HG02943 (cell line): ENCODE measurements around the gene NLGN4X.

Experiments used
- ATAC-seq: cut with Tn5 transposase; IDR thresholded peaks from one replicate; pipeline ENCODE4 v1.9.1; 2021; ENCODE audit warnings: mild to moderate bottlenecking, low read depth, moderate library complexity; ENCODE audit not compliant: unreplicated experiment

NLGN4X gene

GRCh38 chrX:6159468-6159867 is 69.2 kb downstream of the NLGN4X start:
- no peak for ATAC-seq

- ATAC-seq, result no peak
These were observed 76.7 kb downstream of the NLGN4X start for GRCh38 chrX:6151971-6152370.

- no peak for ATAC-seq
These were observed 79.4 kb downstream of the NLGN4X start for GRCh38 chrX:6149060-6149872.

- no peak for ATAC-seq
These were observed 94.4 kb downstream of the NLGN4X start for GRCh38 chrX:6134255-6134654.

GRCh38 chrX:6132970-6133369 is 95.7 kb downstream of the NLGN4X start:
- no peak for ATAC-seq

GRCh38 chrX:6131287-6131686 is 97.4 kb downstream of the NLGN4X start:
- ATAC-seq, result no peak

GRCh38 chrX:6129195-6129594 is 99.5 kb downstream of the NLGN4X start:
- ATAC-seq, result no peak

GRCh38 chrX:6120329-6120728 is 108.3 kb downstream of the NLGN4X start:
- ATAC-seq, result no peak

- no peak for ATAC-seq
These were observed 133.2 kb downstream of the NLGN4X start for GRCh38 chrX:6095469-6095868.

GRCh38 chrX:6074532-6074931 is 154.1 kb downstream of the NLGN4X start:
- ATAC-seq, result no peak

- ATAC-seq, result no peak
These were observed 156.9 kb downstream of the NLGN4X start for GRCh38 chrX:6071731-6072130.

- ATAC-seq, result no peak
These were observed 161.1 kb downstream of the NLGN4X start for GRCh38 chrX:6067600-6067999.

GRCh38 chrX:6053141-6053540 is 175.5 kb downstream of the NLGN4X start:
- no peak for ATAC-seq

- ATAC-seq, result no peak
These were observed 176.4 kb downstream of the NLGN4X start for GRCh38 chrX:6052111-6052745.

GRCh38 chrX:6049132-6049531 is 179.5 kb downstream of the NLGN4X start:
- no peak for ATAC-seq

GRCh38 chrX:6041630-6042029 is 187.0 kb downstream of the NLGN4X start:
- ATAC-seq, result no peak

- ATAC-seq, result no peak
These were observed 199.7 kb downstream of the NLGN4X start for GRCh38 chrX:6029014-6029413.

GRCh38 chrX:6026980-6027379 is 201.7 kb downstream of the NLGN4X start:
- no peak for ATAC-seq

- ATAC-seq, result no peak
These were observed 202.2 kb downstream of the NLGN4X start for GRCh38 chrX:6026429-6026828.

- ATAC-seq, result no peak
These were observed 204.5 kb downstream of the NLGN4X start for GRCh38 chrX:6024204-6024603.

- peak; percentile 69 for ATAC-seq
These were observed 207.2 kb downstream of the NLGN4X start for GRCh38 chrX:6021316-6022091.
